OCI-LY1 (cell line): ENCODE measurements around the gene CTNNBL1.

Experiments used
- H2AFZ ChIP-seq: fragments of 200-600 bp; sonication (generic), shearing (Covaris generic); 2 replicates; pipeline ENCODE4 v1.6.0; 2014; ENCODE audit warnings: antibody characterized with exemption, mild to moderate bottlenecking, low read length
- H3F3A ChIP-seq: fragments of 200-600 bp; sonication (generic), shearing (Covaris generic); 2 replicates; pipeline ENCODE4 v1.6.0; 2014; ENCODE audit warnings: mild to moderate bottlenecking, antibody characterized with exemption, low read length, moderate library complexity; ENCODE audit not compliant: insufficient read depth
- H3K27ac ChIP-seq: fragments of 200-600 bp; sonication (generic); 2 replicates; pipeline ENCODE4 v1.5.1; 2014; ENCODE audit warnings: low read length, mixed run types, mild to moderate bottlenecking, low read depth; ENCODE audit not compliant: poor library complexity, severe bottlenecking
- H3K27me3 ChIP-seq: fragments of 200-600 bp; sonication (generic); 2 replicates; pipeline ENCODE4 v1.6.0; 2014; ENCODE audit warnings: antibody characterized with exemption, mild to moderate bottlenecking, low read length, moderate library complexity; ENCODE audit not compliant: insufficient read depth
- H3K36me3 ChIP-seq: fragments of 200-600 bp; sonication (generic); 2 replicates; pipeline ENCODE4 v1.6.1; 2014; ENCODE audit warnings: mild to moderate bottlenecking, antibody characterized with exemption, low read length, moderate library complexity, mixed read lengths; ENCODE audit not compliant: insufficient read depth
- H3K4me1 ChIP-seq: fragments of 200-600 bp; sonication (generic); 2 replicates; pipeline ENCODE4 v1.5.1; 2014; ENCODE audit warnings: mild to moderate bottlenecking, low read length, moderate library complexity; ENCODE audit not compliant: insufficient read depth, severe bottlenecking
- H3K4me2 ChIP-seq: fragments of 200-600 bp; sonication (generic), shearing (Covaris generic); 2 replicates; pipeline ENCODE4 v1.6.1; 2014; ENCODE audit warnings: low read length
- H3K4me3 ChIP-seq: fragments of 200-600 bp; sonication (generic); 2 replicates; pipeline ENCODE4 v1.5.1; 2014; ENCODE audit warnings: low read length, low read depth, mild to moderate bottlenecking, mixed read lengths; ENCODE audit not compliant: poor library complexity, severe bottlenecking
- H3K79me2 ChIP-seq: fragments of 200-600 bp; shearing (Covaris generic); 2 replicates; pipeline ENCODE4 v1.6.1; 2016; ENCODE audit warnings: mixed run types, low read length, mixed read lengths; ENCODE audit not compliant: insufficient read depth
- H3K9ac ChIP-seq: fragments of 200-600 bp; sonication (generic), shearing (Covaris generic); 2 replicates; pipeline ENCODE4 v1.6.1; 2014; ENCODE audit warnings: mild to moderate bottlenecking, low read length, mixed read lengths
- H3K9me2 ChIP-seq: fragments of 200-600 bp; sonication (generic), shearing (Covaris generic); 2 replicates; pipeline ENCODE4 v1.6.1; 2014; ENCODE audit warnings: low read depth, mild to moderate bottlenecking, low read length, mixed read lengths
- H3K9me3 ChIP-seq: fragments of 200-600 bp; shearing (Covaris generic); 2 replicates; pipeline ENCODE4 v1.6.1; 2014; ENCODE audit warnings: low read length, mixed read lengths
- H4K20me1 ChIP-seq: fragments of 200-600 bp; sonication (generic), shearing (Covaris generic); 2 replicates; pipeline ENCODE4 v1.6.0; 2016; ENCODE audit warnings: mild to moderate bottlenecking, low read length; ENCODE audit not compliant: insufficient read depth
- EZH2 ChIP-seq: fragments of 200-600 bp; sonication (generic), shearing (Covaris generic); IDR thresholded peaks from 2 replicates; pipeline ENCODE4 v1.8.0; 2017; ENCODE audit warnings: borderline replicate concordance, mixed run types, mild to moderate bottlenecking, antibody characterized with exemption, low read length, moderate library complexity, mixed read lengths
- TF ChIP-seq, protein P1 (sequence below): fragments of 200-600 bp; sonication (generic), shearing (Covaris generic); IDR thresholded peaks from 2 replicates; pipeline ENCODE4 v1.5.1; 2017; ENCODE audit warnings: mild to moderate bottlenecking, antibody characterized with exemption, low read length, moderate library complexity, mixed read lengths

Gene CTNNBL1

GRCh38 chr20:37669773-37670236, 24.0 kb upstream of the CTNNBL1 start:
- no peak overlapping the region for H2AFZ ChIP-seq
- H3K27me3 ChIP-seq = 0 out of 2 replicates have a peak, but pooled peaks cover 3% of the 10 kb centered on the region
- no peaks in the 10 kb centered on the region for H3K9me2 ChIP-seq
- no peaks in the 10 kb centered on the region for H3F3A ChIP-seq
- no peaks in the 10 kb centered on the region for H3K79me2 ChIP-seq
- no peaks in the 10 kb centered on the region for H3K36me3 ChIP-seq
- H3K27ac ChIP-seq = no peak overlapping the region
- H4K20me1 ChIP-seq = no peaks in the 10 kb centered on the region
- no peaks in the 10 kb centered on the region for H3K9me3 ChIP-seq
- TF ChIP-seq, protein P1, sequence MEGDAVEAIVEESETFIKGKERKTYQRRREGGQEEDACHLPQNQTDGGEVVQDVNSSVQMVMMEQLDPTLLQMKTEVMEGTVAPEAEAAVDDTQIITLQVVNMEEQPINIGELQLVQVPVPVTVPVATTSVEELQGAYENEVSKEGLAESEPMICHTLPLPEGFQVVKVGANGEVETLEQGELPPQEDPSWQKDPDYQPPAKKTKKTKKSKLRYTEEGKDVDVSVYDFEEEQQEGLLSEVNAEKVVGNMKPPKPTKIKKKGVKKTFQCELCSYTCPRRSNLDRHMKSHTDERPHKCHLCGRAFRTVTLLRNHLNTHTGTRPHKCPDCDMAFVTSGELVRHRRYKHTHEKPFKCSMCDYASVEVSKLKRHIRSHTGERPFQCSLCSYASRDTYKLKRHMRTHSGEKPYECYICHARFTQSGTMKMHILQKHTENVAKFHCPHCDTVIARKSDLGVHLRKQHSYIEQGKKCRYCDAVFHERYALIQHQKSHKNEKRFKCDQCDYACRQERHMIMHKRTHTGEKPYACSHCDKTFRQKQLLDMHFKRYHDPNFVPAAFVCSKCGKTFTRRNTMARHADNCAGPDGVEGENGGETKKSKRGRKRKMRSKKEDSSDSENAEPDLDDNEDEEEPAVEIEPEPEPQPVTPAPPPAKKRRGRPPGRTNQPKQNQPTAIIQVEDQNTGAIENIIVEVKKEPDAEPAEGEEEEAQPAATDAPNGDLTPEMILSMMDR = no peak
- TF ChIP-seq EZH2 = no peak
- no peaks in the 10 kb centered on the region for H3K4me1 ChIP-seq
- no peak overlapping the region for H3K4me2 ChIP-seq
- no peak overlapping the region for H3K9ac ChIP-seq
- no peak overlapping the region for H3K4me3 ChIP-seq

DNA sequence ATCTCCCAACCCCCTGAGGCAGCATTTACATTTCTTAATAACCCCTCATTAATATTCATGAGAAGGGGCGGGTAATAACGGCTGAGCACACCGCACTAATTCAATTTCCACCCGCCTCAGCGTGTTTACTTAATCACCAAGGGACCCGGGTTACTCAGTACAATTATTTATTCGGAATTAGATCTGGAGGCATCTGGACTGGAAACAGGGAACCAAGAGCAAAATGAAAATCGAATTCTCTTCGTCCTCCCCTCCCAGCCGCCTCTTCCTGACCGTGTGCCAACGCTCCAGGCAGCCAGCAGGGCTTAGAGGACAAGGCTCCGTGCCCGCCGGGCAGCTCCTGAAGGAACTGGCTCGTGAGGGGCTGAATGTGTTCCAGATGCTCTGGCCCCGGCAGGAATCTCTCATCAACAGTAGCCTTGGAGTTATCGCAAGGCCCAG, 23.5 kb upstream of the CTNNBL1 start:
- Histone ChIP-seq H3K4me2 (no peak overlapping the region), H3K27me3 (0 out of 2 replicates have a peak, but pooled peaks cover 3% of the 10 kb centered on the region), H4K20me1 (no peaks in the 10 kb centered on the region), H3K9me2 (no peaks in the 10 kb centered on the region), H3K27ac (no peak overlapping the region), H3K4me1 (no peaks in the 10 kb centered on the region), H2AFZ (no peak overlapping the region), H3K9ac (no peak overlapping the region), H3K9me3 (no peaks in the 10 kb centered on the region), H3K79me2 (no peaks in the 10 kb centered on the region), H3K36me3 (no peaks in the 10 kb centered on the region), H3K4me3 (no peak overlapping the region), H3F3A (no peaks in the 10 kb centered on the region)
- TF ChIP-seq, protein P1 = no peak
- no peak for TF ChIP-seq EZH2

DNA sequence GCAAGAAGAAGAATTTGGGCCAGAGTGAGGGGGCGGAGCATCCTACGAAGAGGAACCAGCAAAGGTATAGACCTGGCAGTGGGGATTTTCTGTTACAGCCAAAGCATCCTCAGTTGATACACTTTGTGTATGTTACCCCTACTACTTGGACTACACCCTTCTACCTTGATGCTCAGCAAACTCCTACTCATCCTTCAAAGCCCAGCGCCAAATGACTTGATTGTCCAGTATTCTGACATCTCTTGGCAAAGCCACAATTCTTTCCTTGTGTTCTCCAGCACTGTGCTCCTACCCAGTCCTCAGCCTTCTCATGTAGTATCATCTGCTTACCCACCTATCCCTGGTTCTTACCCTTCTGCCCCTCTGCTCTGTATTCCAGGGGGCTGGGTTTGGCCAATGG, 21.7 kb upstream of the CTNNBL1 start:
- no peaks in the 10 kb centered on the region for H3K9me2 ChIP-seq
- H3K4me2 ChIP-seq = no peak overlapping the region
- no peak overlapping the region for H3K27ac ChIP-seq
- H3K4me3 ChIP-seq = no peak overlapping the region
- no peaks in the 10 kb centered on the region for H3F3A ChIP-seq
- no peaks in the 10 kb centered on the region for H3K36me3 ChIP-seq
- H3K79me2 ChIP-seq = no peaks in the 10 kb centered on the region
- 0 out of 2 replicates have a peak, but pooled peaks cover 3% of the 10 kb centered on the region for H3K27me3 ChIP-seq
- H3K9ac ChIP-seq = no peak overlapping the region
- H3K4me1 ChIP-seq = no peaks in the 10 kb centered on the region
- no peak overlapping the region for H2AFZ ChIP-seq
- TF ChIP-seq EZH2 = no peak
- TF ChIP-seq, protein P1 = no peak
- no peaks in the 10 kb centered on the region for H4K20me1 ChIP-seq
- H3K9me3 ChIP-seq = no peaks in the 10 kb centered on the region
